ENCODE data around the gene TNNT1.

GRCh38 chr19:55111238-55111831 is 37.7 kb downstream of the TNNT1 start:
- no peak for TF ChIP-seq CTCF (tag by site-specific recombination; IDR thresholded peaks at IDR 0.05)
- no peak for TF ChIP-seq ZNF660 (tag by site-specific recombination; IDR thresholded peaks at IDR 0.05)
- no peak for TF ChIP-seq ZNF324 (tag by site-specific recombination; IDR thresholded peaks at IDR 0.05)
- no peak for TF ChIP-seq REPIN1 (tag by site-specific recombination; IDR thresholded peaks at IDR 0.05; ENCODE audit: low read depth)
